ENCODE results near the gene CCDC51. TPM values are rescaled to one million over a fixed set of nuclear protein-coding genes. Genes with fewer than 3 reads are reported as not detected.
A peak's percentile ranks its signal among the peaks of the same experiment; 100 is the strongest.

The CCDC51 gene
- total and polyA plus RNA-seq, 2 of the 13 experiments (the other 11 are each of a cell fraction or from before 2014, with no cell fraction given) = 18.1 to 29.4 TPM

GRCh38 chr3:48428572-48429316 is 11.2 kb downstream of the CCDC51 start (continued):
- TF ChIP-seq IRF1 (CRISPR knock-in tag; IDR thresholded peaks at IDR 0.05; ENCODE audit: low read depth) (no peak), NAIF1 (CRISPR knock-in tag; IDR thresholded peaks at IDR 0.05; ENCODE audit: borderline replicate concordance) (no peak; the same call in 1 of the 2 replicates), PRMT3 (CRISPR knock-in tag; IDR thresholded peaks at IDR 0.05; ENCODE audit: borderline replicate concordance, low read depth) (no peak), ZKSCAN1 (IDR thresholded peaks at IDR 0.05; ENCODE audit: low read length) (no peak), ZNF720 (CRISPR knock-in tag; IDR thresholded peaks at IDR 0.05) (no peak), SOX13 (IDR thresholded peaks at IDR 0.05) (no peak), SOX13 (CRISPR knock-in tag; conservative IDR thresholded peaks at IDR 0.05 in 1 of 2, IDR thresholded peaks at IDR 0.05 in 1 of 2) (no peak; a peak in 1 of 4 replicates), RNF2 (conservative IDR thresholded peaks at IDR 0.05; ENCODE audit: low read depth) (no peak), ZSCAN31 (CRISPR knock-in tag; IDR thresholded peaks at IDR 0.05; ENCODE audit: low read depth) (peak; percentile 45; the same call in 1 of the 2 replicates), CC2D1A (CRISPR knock-in tag; IDR thresholded peaks at IDR 0.05) (no peak), HINFP (CRISPR knock-in tag; IDR thresholded peaks at IDR 0.05; ENCODE audit: low read depth) (peak; percentile 69; the same call in 1 of the 2 replicates), AHDC1 (CRISPR knock-in tag; IDR thresholded peaks at IDR 0.05; ENCODE audit: borderline replicate concordance) (peak; percentile 9; the same call in 1 of the 2 replicates), ISX (CRISPR knock-in tag; conservative IDR thresholded peaks at IDR 0.05) (no peak), MIER3 (CRISPR knock-in tag; IDR thresholded peaks at IDR 0.05; ENCODE audit: borderline replicate concordance) (peak; percentile 61; the same call in 1 of the 2 replicates), DMTF1 (CRISPR knock-in tag; IDR thresholded peaks at IDR 0.05) (no peak), ELF1 (CRISPR knock-in tag; IDR thresholded peaks at IDR 0.05) (no peak), ISL2 (CRISPR knock-in tag; IDR thresholded peaks at IDR 0.05) (no peak), BHLHE40 (IDR thresholded peaks at IDR 0.05; ENCODE audit: low read length) (no peak), ZKSCAN5 (CRISPR knock-in tag; IDR thresholded peaks at IDR 0.05) (no peak)

All from HepG2 (cell line).